SK-N-SH treated with all-trans-retinoic acid at 6 μM for 48 hours (cell line): ENCODE data around the gene PTPRD.

ENCODE experiments used
- ATAC-seq: fragments of 200-7000 bp; cut with Tn5 transposase; 3 replicates; pipeline ENCODE4 v1.9.1; 2020; ENCODE audit warnings: mild to moderate bottlenecking, moderate library complexity
- ARNTL ChIP-seq: fragments of 450-650 bp; formaldehyde crosslinking; IDR thresholded peaks from 2 replicates; pipeline ENCODE4 v1.5.0; 2020; ENCODE audit warnings: low read depth, mild to moderate bottlenecking, moderate library complexity, borderline replicate concordance
- BACH2 ChIP-seq: fragments of 250-450 bp; sonication (Bioruptor Pico); IDR thresholded peaks from 2 replicates; pipeline ENCODE4 v1.9.0; 2021; ENCODE audit warnings: mild to moderate bottlenecking, borderline replicate concordance
- CREB5 ChIP-seq: fragments of 250-450 bp; sonication (Bioruptor Pico); IDR thresholded peaks from 2 replicates; pipeline ENCODE4 v1.5.1; 2020; ENCODE audit warnings: low read depth, mild to moderate bottlenecking, moderate library complexity
- CSDC2 ChIP-seq: fragments of 250-450 bp; sonication (Bioruptor Pico); IDR thresholded peaks from 2 replicates; pipeline ENCODE4 v1.5.0; 2020; ENCODE audit warnings: mild to moderate bottlenecking, moderate library complexity
- CSRNP3 ChIP-seq: fragments of 250-450 bp; sonication (Bioruptor Pico); IDR thresholded peaks from 2 replicates; pipeline ENCODE4 v1.5.1; 2021; ENCODE audit warnings: mild to moderate bottlenecking, moderate library complexity
- ESRRG ChIP-seq: fragments of 250-450 bp; sonication (Bioruptor Pico); IDR thresholded peaks from 2 replicates; pipeline ENCODE4 v1.6.1; 2021; ENCODE audit warnings: mild to moderate bottlenecking
- GLIS3 ChIP-seq: fragments of 250-450 bp; sonication (Bioruptor Pico); IDR thresholded peaks from 2 replicates; pipeline ENCODE4 v1.5.0; 2020; ENCODE audit warnings: mild to moderate bottlenecking, moderate library complexity
- ISL1 ChIP-seq: fragments of 250-450 bp; sonication (Bioruptor Pico); IDR thresholded peaks from 2 replicates; pipeline ENCODE4 v2.1.2; 2022; ENCODE audit warnings: mild to moderate bottlenecking, moderate library complexity
- OSR1 ChIP-seq: fragments of 250-450 bp; sonication (Bioruptor Pico); IDR thresholded peaks from 2 replicates; pipeline ENCODE4 v1.8.0; 2022; ENCODE audit warnings: moderate library complexity, mild to moderate bottlenecking, inconsistent platforms
- PATZ1 ChIP-seq: fragments of 250-450 bp; sonication (Bioruptor Pico); IDR thresholded peaks from 2 replicates; pipeline ENCODE4 v1.8.0; 2020; ENCODE audit warnings: mild to moderate bottlenecking, moderate library complexity, borderline replicate concordance
- POU6F1 ChIP-seq: fragments of 250-450 bp; sonication (Bioruptor Pico); IDR thresholded peaks from 2 replicates; pipeline ENCODE4 v1.8.0; 2021; ENCODE audit warnings: low read depth, mild to moderate bottlenecking, moderate library complexity, borderline replicate concordance
- PPARA ChIP-seq: fragments of 250-450 bp; sonication (Bioruptor Pico); IDR thresholded peaks from 2 replicates; pipeline ENCODE4 v1.5.0; 2020; ENCODE audit warnings: mild to moderate bottlenecking, borderline replicate concordance
- RARB ChIP-seq: fragments of 250-450 bp; sonication (Bioruptor Pico); IDR thresholded peaks from 2 replicates; pipeline ENCODE4 v1.8.0; 2021; ENCODE audit warnings: mild to moderate bottlenecking, moderate library complexity
- SNAI2 ChIP-seq: fragments of 250-450 bp; sonication (Bioruptor Pico); IDR thresholded peaks from 2 replicates; pipeline ENCODE4 v1.5.0; 2020; ENCODE audit warnings: mild to moderate bottlenecking, moderate library complexity
- TCF4 ChIP-seq: fragments of 250-450 bp; sonication (Bioruptor Pico); IDR thresholded peaks from 2 replicates; pipeline ENCODE4 v1.8.0; 2021; ENCODE audit warnings: mild to moderate bottlenecking, moderate library complexity, borderline replicate concordance
- TOX ChIP-seq: fragments of 250-450 bp; sonication (Bioruptor Pico); IDR thresholded peaks from 2 replicates; pipeline ENCODE4 v1.8.0; 2021; ENCODE audit warnings: mild to moderate bottlenecking, moderate library complexity, borderline replicate concordance
- TSHZ2 ChIP-seq: fragments of 250-450 bp; sonication (Bioruptor Pico); IDR thresholded peaks from 2 replicates; pipeline ENCODE4 v1.5.0; 2020; ENCODE audit warnings: mild to moderate bottlenecking, moderate library complexity
- ZC3H10 ChIP-seq: fragments of 250-450 bp; sonication (Bioruptor Pico); IDR thresholded peaks from 2 replicates; pipeline ENCODE4 v1.5.1; 2021; ENCODE audit warnings: mild to moderate bottlenecking, moderate library complexity
- ZFP3 ChIP-seq: fragments of 250-450 bp; sonication (Bioruptor Pico); IDR thresholded peaks from 2 replicates; pipeline ENCODE4 v1.5.0; 2020; ENCODE audit warnings: mild to moderate bottlenecking, moderate library complexity
- ZFP30 ChIP-seq: fragments of 450-650 bp; formaldehyde crosslinking; IDR thresholded peaks from 2 replicates; pipeline ENCODE4 v1.5.0; 2022; ENCODE audit warnings: mild to moderate bottlenecking, moderate library complexity
- ZNF70 ChIP-seq: fragments of 450-650 bp; formaldehyde crosslinking; IDR thresholded peaks from 2 replicates; pipeline ENCODE4 v1.5.0; 2020; ENCODE audit warnings: mild to moderate bottlenecking, moderate library complexity
- ZNF8 ChIP-seq: fragments of 450-650 bp; formaldehyde crosslinking; IDR thresholded peaks from 2 replicates; pipeline ENCODE4 v1.5.0; 2020; ENCODE audit warnings: mild to moderate bottlenecking, moderate library complexity

Gene PTPRD

GRCh38 chr9:10112070-10112469 is 500.7 kb downstream of the PTPRD start:
- no peak for ATAC-seq
- TF ChIP-seq PPARA (CRISPR knock-in tag) (no peak), ZFP30 (no peak), CREB5 (CRISPR knock-in tag) (no peak), GLIS3 (no peak)

GRCh38 chr9:10108815-10109214 is 504.0 kb downstream of the PTPRD start:
- ATAC-seq, result no peak
- TF ChIP-seq BACH2 (CRISPR knock-in tag), result no peak
- no peak for TF ChIP-seq PATZ1 (CRISPR knock-in tag)
- TF ChIP-seq POU6F1 (CRISPR knock-in tag), result no peak
- TF ChIP-seq ISL1 (CRISPR knock-in tag), result no peak
- no peak for TF ChIP-seq RARB
- TF ChIP-seq ZNF70, result no peak
- TF ChIP-seq ZFP3, result no peak
- no peak for TF ChIP-seq SNAI2 (CRISPR knock-in tag)
- TF ChIP-seq PPARA (CRISPR knock-in tag), result no peak
- no peak for TF ChIP-seq CSDC2 (CRISPR knock-in tag)
- no peak for TF ChIP-seq ESRRG (CRISPR knock-in tag)
- no peak for TF ChIP-seq TSHZ2
- TF ChIP-seq ZFP30, result no peak
- TF ChIP-seq TOX (CRISPR knock-in tag), result no peak
- TF ChIP-seq CSRNP3 (CRISPR knock-in tag), result no peak

- TF ChIP-seq OSR1 (CRISPR knock-in tag) (no peak), SNAI2 (CRISPR knock-in tag) (no peak), CSDC2 (CRISPR knock-in tag) (no peak), ARNTL (no peak), PPARA (CRISPR knock-in tag) (no peak), ZFP30 (no peak), BACH2 (CRISPR knock-in tag) (no peak), TOX (CRISPR knock-in tag) (no peak), ZNF8 (CRISPR knock-in tag) (no peak), CREB5 (CRISPR knock-in tag) (no peak), PATZ1 (CRISPR knock-in tag) (no peak), TCF4 (no peak), ZC3H10 (CRISPR knock-in tag) (no peak)
These were observed 508.0 kb downstream of the PTPRD start for GRCh38 chr9:10104774-10105173.

More at GRCh38 chr9:10104774-10105173, 508.0 kb downstream of the PTPRD start:
- ATAC-seq, result no peak
